Measurements from ENCODE around the gene SSC5D.

GRCh38 chr19:55552206-55552605 lies 64.0 kb downstream of the SSC5D start:
- no peak for TF ChIP-seq ZBTB33 (IDR thresholded peaks at IDR 0.05)
- no peak for TF ChIP-seq CTCF (IDR thresholded peaks at IDR 0.05; ENCODE audit: low read depth, low read length, missing input control)
- TF ChIP-seq RAD21 (IDR thresholded peaks at IDR 0.05) = no peak
- TF ChIP-seq YY1 (IDR thresholded peaks at IDR 0.05) = no peak

All from liver (tissue), 3 donors.